ENCODE measurements around the gene DDX5. TPM values are rescaled to one million over a fixed set of nuclear protein-coding genes. Genes with fewer than 3 reads are reported as not detected.
"Not testable (repeated sequence)": the region's sequence is repeated elsewhere in the genome, so short reads cannot be mapped to it uniquely, and the experiment has no call there.

The DDX5 gene
- total RNA-seq, 4 donors from 2014 or later, result 347 to 847 (median 488) TPM

GRCh38 chr17:64461788-64462187 lies 44.3 kb downstream of the DDX5 start:
- Histone ChIP-seq H3K9me3 (no peaks in the 10 kb centered on the region), H3K27ac (no peak overlapping the region), H3K4me1 (no peaks in the 10 kb centered on the region), H3K27me3 (no peaks in the 10 kb centered on the region), H3K4me3 (no peak overlapping the region), H3K36me3 (no peaks in the 10 kb centered on the region)
- WGBS, 2 donors, result 58 to 75% methylated on average over 6 of the region's 6 CpGs
- TF ChIP-seq CTCF (IDR thresholded peaks at IDR 0.05) (no peak), POLR2A (IDR thresholded peaks at IDR 0.05) (no peak)
- intact Hi-C loops (cut with DNase I), result no loop called here
- no peak for DNase-seq

- 75 to 77% methylated on average over 8 of the region's 8 CpGs for WGBS, 2 donors
- intact Hi-C loops (cut with DNase I), result no loop called here
- DNase-seq, result no peak
Observed at GRCh38 chr17:64460955-64461354, 45.1 kb downstream of the DDX5 start.

GRCh38 chr17:64459818-64460217 lies 46.3 kb downstream of the DDX5 start:
- H3K9me3 ChIP-seq; H3K4me3 ChIP-seq; H3K27ac ChIP-seq; H3K27me3 ChIP-seq; DNase-seq; intact Hi-C loops (cut with DNase I); H3K36me3 ChIP-seq; H3K4me1 ChIP-seq: not testable (repeated sequence)
- 94 to 100% methylated on average over 7 of the region's 7 CpGs for WGBS, 2 donors

More at GRCh38 chr17:64460955-64461354, 45.1 kb downstream of the DDX5 start:
- Histone ChIP-seq H3K27ac (no peak overlapping the region), H3K27me3 (no peaks in the 10 kb centered on the region), H3K36me3 (no peaks in the 10 kb centered on the region), H3K9me3 (no peaks in the 10 kb centered on the region), H3K4me1 (no peaks in the 10 kb centered on the region), H3K4me3 (no peak overlapping the region)
- TF ChIP-seq CTCF (IDR thresholded peaks at IDR 0.05), result no peak
- TF ChIP-seq POLR2A (IDR thresholded peaks at IDR 0.05), result no peak

GRCh38 chr17:64459284-64459747 lies 46.8 kb downstream of the DDX5 start:
- Histone ChIP-seq H3K4me1 (no peaks in the 10 kb centered on the region), H3K4me3 (no peak overlapping the region), H3K9me3 (no peaks in the 10 kb centered on the region), H3K27me3 (no peaks in the 10 kb centered on the region), H3K36me3 (no peaks in the 10 kb centered on the region), H3K27ac (no peak overlapping the region)
- intact Hi-C loops (cut with DNase I), result no loop called here
- WGBS, 2 donors, result 78 to 85% methylated on average over 6 of the region's 6 CpGs
- TF ChIP-seq CTCF (IDR thresholded peaks at IDR 0.05), result no peak
- no peak for TF ChIP-seq POLR2A (IDR thresholded peaks at IDR 0.05)
- DNase-seq, result no peak

GRCh38 chr17:64458756-64459155 lies 47.3 kb downstream of the DDX5 start:
- intact Hi-C loops (cut with DNase I), result no loop called here
- DNase-seq, result no peak
- TF ChIP-seq CTCF (IDR thresholded peaks at IDR 0.05), result no peak
- TF ChIP-seq POLR2A (IDR thresholded peaks at IDR 0.05), result no peak
- 80 to 88% methylated on average over 2 to 7 of the region's 8 CpGs for WGBS, 2 donors
- Histone ChIP-seq H3K36me3 (no peaks in the 10 kb centered on the region), H3K4me3 (no peak overlapping the region), H3K27ac (no peak overlapping the region), H3K4me1 (no peaks in the 10 kb centered on the region), H3K27me3 (no peaks in the 10 kb centered on the region), H3K9me3 (no peaks in the 10 kb centered on the region)

- 63 to 82% methylated on average over 7 of the region's 7 CpGs for WGBS, 2 donors
- no peaks in the 10 kb centered on the region for H3K27me3 ChIP-seq
- intact Hi-C loops (cut with DNase I), result no loop called here
- H3K36me3 ChIP-seq, result no peaks in the 10 kb centered on the region
- no peak for DNase-seq
- H3K4me1 ChIP-seq, result no peaks in the 10 kb centered on the region
- H3K9me3 ChIP-seq, result no peaks in the 10 kb centered on the region
- TF ChIP-seq POLR2A (IDR thresholded peaks at IDR 0.05), result no peak
- no peak for TF ChIP-seq CTCF (IDR thresholded peaks at IDR 0.05)
- no peak overlapping the region for H3K27ac ChIP-seq
- no peak overlapping the region for H3K4me3 ChIP-seq
Observed at GRCh38 chr17:64457156-64457555, 48.9 kb downstream of the DDX5 start.

All from esophagus squamous epithelium (tissue), 5 donors.